GM18507 (cell line): ENCODE results near the gene INHBE.
"Not testable (repeated sequence)": the region's sequence is repeated elsewhere in the genome, so short reads cannot be mapped to it uniquely, and the experiment has no call there.

ENCODE experiments used
- DNase-seq: peaks from one replicate; pipeline ENCODE4 v3.0.0; 2011; ENCODE audit warnings: low read depth; ENCODE audit not compliant: insufficient read length; ENCODE audit errors: extremely low spot score
- FAIRE-seq: peaks from 2 replicates; lab custom pipeline; 2011; peaks lifted over from hg19 to GRCh38; lab: Jason Lieb, UNC

Gene INHBE

GRCh38 chr12:57454566-57455373 is at the start of gene INHBE:
Gene INHBE (plus strand): TSS chr12:57455307. CDS start chr12:57455537, 230 bp downstream.
- FAIRE-seq = no peak
- DNase-seq = no peak

- FAIRE-seq = no peak
- DNase-seq = no peak
Observed at GRCh38 chr12:57410534-57410933, 44.6 kb upstream of the INHBE start.

- FAIRE-seq, DNase-seq: not testable (repeated sequence)
Observed at GRCh38 chr12:57414160-57414559, 40.9 kb upstream of the INHBE start.

GRCh38 chr12:57415088-57415487 is 40.0 kb upstream of the INHBE start:
- no peak for DNase-seq
- no peak for FAIRE-seq

- DNase-seq (no peak), FAIRE-seq (no peak)
Observed at GRCh38 chr12:57416039-57416996, 38.8 kb upstream of the INHBE start.

GRCh38 chr12:57418255-57418654 is 36.9 kb upstream of the INHBE start:
- FAIRE-seq (no peak), DNase-seq (no peak)

GRCh38 chr12:57419495-57419894 is 35.6 kb upstream of the INHBE start:
- DNase-seq (no peak), FAIRE-seq (no peak)

GRCh38 chr12:57420482-57420881 is 34.6 kb upstream of the INHBE start:
- no peak for FAIRE-seq
- DNase-seq = no peak

GRCh38 chr12:57426948-57427347 is 28.2 kb upstream of the INHBE start:
- FAIRE-seq, DNase-seq: not testable (repeated sequence)

- no peak for FAIRE-seq
- DNase-seq = no peak
Observed at GRCh38 chr12:57428965-57429364, 26.1 kb upstream of the INHBE start.

GRCh38 chr12:57429473-57430111 is 25.5 kb upstream of the INHBE start:
- no peak for FAIRE-seq
- no peak for DNase-seq

- no peak for DNase-seq
- no peak for FAIRE-seq
Observed at GRCh38 chr12:57430112-57430930, 24.8 kb upstream of the INHBE start.

- DNase-seq (peak; percentile 95), FAIRE-seq (peak; percentile 96)
Observed at GRCh38 chr12:57430931-57431566, 24.1 kb upstream of the INHBE start, which contains the start of gene R3HDM2. Gene R3HDM2 (minus strand): TSS chr12:57431043. CDS start chr12:57310428, 120,615 bp downstream.

- DNase-seq (no peak), FAIRE-seq (no peak)
Observed at GRCh38 chr12:57431654-57432188, 23.4 kb upstream of the INHBE start.

- DNase-seq = no peak
- no peak for FAIRE-seq
Observed at GRCh38 chr12:57433370-57433769, 21.7 kb upstream of the INHBE start.

GRCh38 chr12:57434517-57435223 is 20.4 kb upstream of the INHBE start, which contains the start of gene INHBC:
Gene INHBC (plus strand): TSS chr12:57434784. CDS start chr12:57434887, 103 bp downstream.
- no peak for DNase-seq
- no peak for FAIRE-seq

- DNase-seq (no peak), FAIRE-seq (no peak)
Observed at GRCh38 chr12:57435293-57435692, 19.8 kb upstream of the INHBE start.

- DNase-seq (no peak), FAIRE-seq (no peak)
Observed at GRCh38 chr12:57438400-57438799, 16.7 kb upstream of the INHBE start.
